ACC112 (cell line): ENCODE data around the gene ARRB1.
"Not testable (repeated sequence)": the region's sequence is repeated elsewhere in the genome, so short reads cannot be mapped to it uniquely, and the experiment has no call there.

Source experiments
- H2AFZ ChIP-seq: fragments of 200-600 bp; sonication (generic); one replicate; pipeline ENCODE4 v1.6.0; 2017; ENCODE audit warnings: antibody characterized with exemption, low read length; ENCODE audit not compliant: unreplicated experiment
- H3K27ac ChIP-seq: fragments of 200-600 bp; sonication (generic); 2 replicates; pipeline ENCODE4 v1.5.1; 2014; ENCODE audit warnings: low read depth, mild to moderate bottlenecking, antibody characterized with exemption, low read length, moderate library complexity
- H3K27me3 ChIP-seq: fragments of 200-600 bp; sonication (generic); 2 replicates; pipeline ENCODE4 v1.6.1; 2014; ENCODE audit warnings: mild to moderate bottlenecking, antibody characterized with exemption, low read length, moderate library complexity, mixed read lengths; ENCODE audit not compliant: insufficient read depth
- H3K36me3 ChIP-seq: fragments of 200-600 bp; sonication (generic); 2 replicates; pipeline ENCODE4 v1.6.1; 2016; ENCODE audit warnings: mild to moderate bottlenecking, antibody characterized with exemption, low read length, moderate library complexity, mixed read lengths; ENCODE audit not compliant: insufficient read depth
- H3K4me1 ChIP-seq: fragments of 200-600 bp; sonication (generic); one replicate; pipeline ENCODE4 v1.6.1; 2016; ENCODE audit warnings: low read length, mixed read lengths; ENCODE audit not compliant: insufficient read depth, unreplicated experiment, control insufficient read depth
- H3K4me3 ChIP-seq: fragments of 200-600 bp; sonication (generic); 2 replicates; pipeline ENCODE4 v1.5.1; 2014; ENCODE audit warnings: mild to moderate bottlenecking, low read depth, low read length
- H3K79me2 ChIP-seq: fragments of 200-600 bp; sonication (generic); one replicate; pipeline ENCODE4 v1.6.0; 2016; ENCODE audit warnings: low read length; ENCODE audit not compliant: control insufficient read depth, unreplicated experiment, insufficient read depth

ARRB1 gene

DNA sequence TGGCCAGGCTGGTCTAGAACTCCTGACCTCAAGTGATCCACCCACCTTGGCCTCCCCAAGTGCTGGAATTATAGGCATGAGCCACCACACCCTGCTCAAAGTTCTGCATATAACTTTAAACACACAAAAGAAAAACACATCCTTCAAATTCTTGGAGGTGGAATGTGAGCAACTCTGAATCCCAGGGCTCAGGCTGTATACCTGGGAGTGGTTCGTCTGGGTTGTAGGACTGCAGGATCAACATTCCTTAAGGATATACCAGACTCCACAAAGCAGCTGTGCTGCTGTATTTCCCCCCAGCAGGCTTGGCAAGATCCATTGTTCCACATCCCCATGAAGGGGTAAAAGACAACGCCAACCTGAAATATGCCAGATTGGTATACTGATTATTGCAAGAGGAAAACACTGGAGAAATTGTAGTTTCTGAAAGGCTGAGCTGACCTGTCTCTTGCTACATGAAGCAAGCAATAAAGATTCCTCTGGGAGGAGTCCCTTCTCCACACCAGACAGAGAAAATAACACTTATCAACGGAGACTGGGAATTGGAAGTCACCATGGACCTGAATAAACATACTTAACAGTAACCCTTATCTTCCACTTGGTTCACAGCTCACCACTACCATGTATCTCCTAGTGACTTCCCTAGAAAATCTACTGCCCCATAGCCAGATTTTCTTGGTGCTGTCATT, 35.6 kb upstream of the ARRB1 start:
- Histone ChIP-seq H3K36me3 (no peaks in the 10 kb centered on the region), H2AFZ (peak overlapping the region; percentile 23), H3K27ac (no peak overlapping the region), H3K79me2 (no peaks in the 10 kb centered on the region), H3K4me3 (no peak overlapping the region), H3K4me1 (peaks cover 14% of the 10 kb centered on the region), H3K27me3 (no peaks in the 10 kb centered on the region)

DNA sequence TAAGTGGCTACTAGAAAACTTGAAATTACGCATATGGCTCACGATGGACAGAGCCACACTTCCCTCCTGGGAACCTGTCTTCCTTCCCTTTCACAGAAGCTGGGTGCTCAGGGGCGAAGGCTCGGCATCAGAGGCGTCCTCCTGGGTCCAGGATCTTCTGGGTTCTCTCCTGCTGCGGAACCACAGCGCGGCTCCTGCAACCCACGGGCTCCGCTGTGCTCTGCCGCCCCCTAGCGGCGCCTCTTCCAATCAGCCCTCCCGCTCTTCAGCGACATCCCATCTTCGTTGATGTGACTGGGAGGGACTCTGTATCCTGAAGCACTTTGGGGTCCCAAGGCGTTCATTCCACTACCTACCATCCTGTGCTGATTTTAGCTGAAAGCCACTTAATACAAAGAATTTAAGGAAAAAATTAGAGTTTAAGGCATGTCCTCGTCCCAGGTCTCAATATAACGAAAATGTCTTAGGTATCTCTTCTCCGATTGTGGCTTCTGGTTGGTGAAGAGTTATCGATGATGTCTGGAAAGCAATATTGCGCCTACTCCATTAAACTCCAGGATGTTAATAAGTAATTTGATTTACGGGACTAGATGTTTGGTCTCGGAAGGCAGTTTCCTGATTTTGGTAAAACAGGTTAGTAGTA, 33.1 kb upstream of the ARRB1 start:
- no peaks in the 10 kb centered on the region for H3K27me3 ChIP-seq
- no peak overlapping the region for H3K27ac ChIP-seq
- no peak overlapping the region for H3K4me3 ChIP-seq
- H3K79me2 ChIP-seq: no peaks in the 10 kb centered on the region
- no peak overlapping the region for H2AFZ ChIP-seq
- H3K4me1 ChIP-seq: peaks cover 14% of the 10 kb centered on the region
- H3K36me3 ChIP-seq: no peaks in the 10 kb centered on the region

GRCh38 chr11:75383246-75383645, 31.8 kb upstream of the ARRB1 start:
- Histone ChIP-seq H3K27ac (no peak overlapping the region), H3K4me3 (no peak overlapping the region), H3K79me2 (no peaks in the 10 kb centered on the region), H2AFZ (no peak overlapping the region), H3K36me3 (no peaks in the 10 kb centered on the region), H3K27me3 (no peaks in the 10 kb centered on the region), H3K4me1 (peaks cover 10% of the 10 kb centered on the region)

DNA sequence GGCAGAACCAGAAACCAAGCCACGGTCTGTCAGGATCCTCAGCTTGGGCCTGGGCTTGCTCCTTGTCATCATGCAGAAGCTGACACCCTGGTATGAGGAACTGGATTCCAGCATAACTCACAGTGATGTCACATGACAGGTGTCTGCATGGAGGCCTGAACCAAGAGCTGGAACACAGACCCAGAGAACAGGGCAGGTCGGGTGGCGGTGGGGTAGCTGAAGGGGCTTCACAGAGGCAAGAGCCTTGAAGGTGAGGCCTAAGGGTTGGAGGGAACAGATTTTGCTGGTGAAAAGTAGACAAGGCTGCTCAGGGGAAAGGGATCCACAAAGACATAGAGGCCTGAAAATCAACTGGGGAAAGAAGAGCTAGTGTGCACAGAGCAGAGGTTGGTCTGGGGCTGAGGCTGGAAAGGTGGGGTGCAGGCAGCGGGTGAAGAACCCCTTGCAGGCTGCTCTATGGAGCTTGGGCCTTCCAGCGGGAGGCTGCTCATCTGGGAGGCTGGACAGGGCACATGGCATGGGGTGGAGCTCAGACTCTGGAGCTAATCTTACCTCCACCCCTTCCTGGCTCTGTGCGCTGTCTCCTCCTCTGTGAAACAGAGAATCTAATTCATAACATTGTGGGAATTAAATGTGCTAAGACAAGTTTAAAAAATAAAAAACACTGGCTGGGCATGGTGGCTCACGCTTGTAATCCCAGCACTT, 29.4 kb upstream of the ARRB1 start:
- no peaks in the 10 kb centered on the region for H3K27me3 ChIP-seq
- H2AFZ ChIP-seq: no peak overlapping the region
- no peak overlapping the region for H3K27ac ChIP-seq
- H3K79me2 ChIP-seq: no peaks in the 10 kb centered on the region
- no peaks in the 10 kb centered on the region for H3K36me3 ChIP-seq
- H3K4me1 ChIP-seq: peaks cover 1% of the 10 kb centered on the region
- H3K4me3 ChIP-seq: no peak overlapping the region

GRCh38 chr11:75380245-75380644, 28.8 kb upstream of the ARRB1 start:
- H3K27ac ChIP-seq: no peak overlapping the region

DNA sequence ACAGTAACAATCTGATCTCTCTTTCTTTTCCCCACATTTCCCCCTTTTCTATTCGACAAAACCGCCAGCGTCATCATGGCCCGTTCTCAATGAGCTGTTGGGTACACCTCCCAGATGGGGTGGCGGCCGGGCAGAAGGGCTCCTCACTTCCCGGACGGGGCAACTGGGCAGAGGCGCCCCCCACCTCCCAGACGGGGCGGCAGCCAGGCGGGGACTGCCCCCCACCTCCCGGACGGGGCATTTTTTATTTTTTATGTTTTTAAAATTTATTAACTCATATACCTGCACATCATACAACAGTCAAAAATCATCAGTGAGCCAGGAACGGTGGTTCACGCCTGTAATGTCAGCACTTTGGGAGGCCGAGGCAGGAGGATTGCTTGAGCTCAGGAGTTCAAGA, 27.3 kb upstream of the ARRB1 start:
- H3K27me3 ChIP-seq, H3K36me3 ChIP-seq, H3K4me3 ChIP-seq, H3K4me1 ChIP-seq, H3K27ac ChIP-seq, H2AFZ ChIP-seq, H3K79me2 ChIP-seq: not testable (repeated sequence)

More at GRCh38 chr11:75380245-75380644, 28.8 kb upstream of the ARRB1 start:
- H2AFZ ChIP-seq: no peak overlapping the region
- H3K36me3 ChIP-seq: no peaks in the 10 kb centered on the region
- no peaks in the 10 kb centered on the region for H3K27me3 ChIP-seq
- no peak overlapping the region for H3K4me3 ChIP-seq
- no peaks in the 10 kb centered on the region for H3K4me1 ChIP-seq
- H3K79me2 ChIP-seq: no peaks in the 10 kb centered on the region

GRCh38 chr11:75376175-75376574, 24.7 kb upstream of the ARRB1 start:
- H3K79me2 ChIP-seq: no peaks in the 10 kb centered on the region
- H2AFZ ChIP-seq: no peak overlapping the region
- peaks cover 13% of the 10 kb centered on the region for H3K4me1 ChIP-seq
- H3K27ac ChIP-seq: no peak overlapping the region
- H3K27me3 ChIP-seq: no peaks in the 10 kb centered on the region
- H3K36me3 ChIP-seq: no peaks in the 10 kb centered on the region
- no peak overlapping the region for H3K4me3 ChIP-seq

DNA sequence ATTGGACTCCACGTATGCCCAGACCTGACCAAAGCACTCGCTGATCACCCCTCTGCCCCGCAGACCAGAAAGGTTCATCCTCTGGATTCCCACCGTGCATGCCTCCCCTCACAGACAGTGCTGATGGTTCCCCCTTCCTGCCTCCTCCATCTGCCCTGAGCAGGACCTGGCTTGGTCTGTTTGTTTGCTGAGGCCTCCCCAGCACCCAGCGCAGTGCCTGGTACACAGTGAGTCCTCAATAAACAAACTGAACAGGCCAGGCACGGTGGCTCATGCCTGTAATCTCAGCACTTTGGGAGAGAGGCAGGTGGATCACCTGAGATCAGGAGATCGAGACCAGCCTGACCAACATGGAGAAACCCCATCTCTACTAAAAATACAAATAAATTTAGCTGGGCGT, 24.2 kb upstream of the ARRB1 start:
- Histone ChIP-seq H2AFZ (no peak overlapping the region), H3K36me3 (no peaks in the 10 kb centered on the region), H3K27me3 (no peaks in the 10 kb centered on the region), H3K27ac (no peak overlapping the region), H3K79me2 (no peaks in the 10 kb centered on the region), H3K4me1 (peaks cover 13% of the 10 kb centered on the region), H3K4me3 (no peak overlapping the region)

DNA sequence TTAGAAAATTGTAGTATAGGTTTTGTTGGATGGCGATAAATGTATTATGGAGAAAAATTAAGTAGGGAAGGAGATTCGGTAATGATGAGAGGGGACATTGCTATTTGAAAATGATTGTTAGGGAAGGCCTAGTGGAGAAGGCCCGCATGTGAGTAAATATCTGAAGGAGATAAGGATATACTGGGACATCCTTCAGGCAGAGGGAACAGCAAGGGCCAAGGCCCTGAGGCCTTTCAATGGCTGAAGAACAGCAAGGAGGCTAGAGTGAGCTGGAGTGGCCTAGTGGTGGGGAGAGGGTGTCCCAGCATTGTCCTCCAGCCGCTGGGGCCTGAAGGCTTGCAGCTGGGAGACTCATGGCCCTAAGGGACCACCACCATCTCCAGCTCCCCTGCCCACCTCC, 23.2 kb upstream of the ARRB1 start:
- Histone ChIP-seq H3K36me3 (no peaks in the 10 kb centered on the region), H3K27me3 (no peaks in the 10 kb centered on the region), H3K4me3 (no peak overlapping the region), H3K4me1 (peaks cover 13% of the 10 kb centered on the region), H3K27ac (no peak overlapping the region), H2AFZ (no peak overlapping the region), H3K79me2 (no peaks in the 10 kb centered on the region)

DNA sequence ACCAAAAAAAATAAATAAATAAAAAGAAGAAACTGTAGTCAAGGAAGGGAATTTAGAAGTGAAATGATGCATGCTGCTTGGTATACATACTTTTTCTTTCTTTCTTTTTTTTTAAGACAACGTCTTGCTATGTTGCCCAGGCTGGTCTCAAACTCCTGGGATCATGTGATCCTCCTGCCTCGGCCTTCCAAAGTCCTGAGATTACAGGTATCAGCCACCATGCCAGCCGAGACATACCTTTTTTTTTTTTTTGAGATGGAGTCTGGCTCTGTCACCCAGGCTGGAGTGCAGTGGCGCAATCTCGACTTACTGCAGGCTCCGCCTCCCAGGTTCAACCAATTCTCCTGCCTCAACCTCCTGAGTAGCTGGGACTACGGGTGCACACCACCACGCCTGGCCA, 21.7 kb upstream of the ARRB1 start:
- Histone ChIP-seq H3K27me3 (no peaks in the 10 kb centered on the region), H3K36me3 (no peaks in the 10 kb centered on the region), H3K79me2 (no peaks in the 10 kb centered on the region), H3K4me1 (peaks cover 13% of the 10 kb centered on the region), H3K4me3 (no peak overlapping the region), H2AFZ (no peak overlapping the region), H3K27ac (no peak overlapping the region)
